Stimulated activated CD8-positive, alpha-beta memory T cell treated with anti-CD3 and anti-CD28 coated beads, Interleukin-4, amount 100 ng/mL, for 1 hour (primary cell): Measurements from ENCODE around the gene HIF1A.

Experiments
- DNase-seq, 2 donors: peaks; one replicate each; pipeline ENCODE4 v3.0.0-alpha.2; 2020; ENCODE audit warnings: low read depth in 2 of 2, low spot score in 1 of 2

The HIF1A gene

GRCh38 chr14:61672796-61673195, 22.5 kb upstream of the HIF1A start:
- no peak for DNase-seq

- no peak for DNase-seq
Observed at GRCh38 chr14:61673305-61673704, 22.0 kb upstream of the HIF1A start.

- DNase-seq, result no peak
Observed at GRCh38 chr14:61675291-61675690, 20.0 kb upstream of the HIF1A start.

GRCh38 chr14:61677479-61677878, 17.8 kb upstream of the HIF1A start:
- no peak for DNase-seq

- no peak for DNase-seq
Observed at GRCh38 chr14:61678975-61679374, 16.3 kb upstream of the HIF1A start.

- DNase-seq, result no peak
Observed at GRCh38 chr14:61681413-61681812, 13.9 kb upstream of the HIF1A start.

GRCh38 chr14:61683108-61683507, 12.2 kb upstream of the HIF1A start:
- no peak for DNase-seq

- no peak for DNase-seq
Observed at GRCh38 chr14:61690039-61690438, 5.3 kb upstream of the HIF1A start.

GRCh38 chr14:61690982-61691381, 4.3 kb upstream of the HIF1A start:
- no peak for DNase-seq

- no peak for DNase-seq
Observed at GRCh38 chr14:61691495-61691894, 3.8 kb upstream of the HIF1A start.

GRCh38 chr14:61694039-61694438, 1.3 kb upstream of the HIF1A start:
- no peak for DNase-seq

- peak in 1 of 2 donors; percentile 23 for DNase-seq
Observed at GRCh38 chr14:61695695-61696527, 598 bp downstream of the HIF1A start.

- DNase-seq, result no peak
Observed at GRCh38 chr14:61696753-61697318, 1.5 kb downstream of the HIF1A start.

- DNase-seq, result no peak
Observed at GRCh38 chr14:61698206-61698980, 3.1 kb downstream of the HIF1A start.

GRCh38 chr14:61699027-61699426, 3.7 kb downstream of the HIF1A start:
- DNase-seq, result no peak

GRCh38 chr14:61700104-61700886, 5.0 kb downstream of the HIF1A start:
- no peak for DNase-seq

- no peak for DNase-seq
Observed at GRCh38 chr14:61701946-61702345, 6.6 kb downstream of the HIF1A start.

- no peak for DNase-seq
Observed at GRCh38 chr14:61703342-61704129, 8.2 kb downstream of the HIF1A start.

GRCh38 chr14:61704554-61704953, 9.2 kb downstream of the HIF1A start:
- no peak for DNase-seq

GRCh38 chr14:61705017-61705416, 9.7 kb downstream of the HIF1A start:
- no peak for DNase-seq
